H1 (cell line): ENCODE results near the gene ADGRB3. TPM values are rescaled to one million over a fixed set of nuclear protein-coding genes. Genes with fewer than 3 reads are reported as not detected.

Experiments used
- CTCF ChIA-PET: fragments of 300-600 bp; sonication (Branson Sonifier 250); formaldehyde crosslinking; loops from one replicate; lab custom pipeline; 2021; ENCODE audit not compliant: partially characterized antibody; lab: Charles Lee
- POLR2A ChIA-PET: fragments of 300-600 bp; sonication (Branson Sonifier 250); formaldehyde crosslinking; loops from one replicate; lab custom pipeline; 2021; ENCODE audit warnings: inconsistent platforms; ENCODE audit not compliant: partially characterized antibody; lab: Charles Lee
- DNase-seq, 2 experiments: peaks; one replicate each; pipeline versions ENCODE4 v3.0.0 to v3.0.0-alpha.2; 2010 to 2022; ENCODE audit warnings: low spot score in 2 of 2, low read depth in 1 of 2, mixed read lengths in 1 of 2
- FAIRE-seq: peaks from 2 replicates; lab custom pipeline; 2011; peaks lifted over from hg19 to GRCh38; lab: Jason Lieb, UNC
- H2AFZ ChIP-seq: 2 replicates; pipeline ENCODE4 v1.8.1; 2012; ENCODE audit warnings: low read length, inconsistent platforms
- H2AK5ac ChIP-seq: 2 replicates; pipeline ENCODE4 v1.6.1; 2013; ENCODE audit warnings: low read depth, low read length
- H2BK120ac ChIP-seq: replicated peaks from 2 replicates; pipeline ENCODE3; 2013; ENCODE audit warnings: low read depth, low read length, inconsistent platforms
- H2BK12ac ChIP-seq: 2 replicates; pipeline ENCODE4 v1.6.1; 2013; ENCODE audit warnings: low read depth, low read length
- H2BK15ac ChIP-seq: 2 replicates; pipeline ENCODE4 v1.6.1; 2013; ENCODE audit warnings: low read length
- H2BK20ac ChIP-seq: 2 replicates; pipeline ENCODE4 v1.6.1; 2013; ENCODE audit warnings: low read length
- H2BK5ac ChIP-seq: 2 replicates; pipeline ENCODE4 v1.6.1; 2013; ENCODE audit warnings: low read depth, low read length
- H3K14ac ChIP-seq: 2 replicates; pipeline ENCODE4 v1.6.1; 2013; ENCODE audit warnings: inconsistent platforms; ENCODE audit not compliant: insufficient read length
- H3K18ac ChIP-seq: 2 replicates; pipeline ENCODE4 v1.6.1; 2013; ENCODE audit warnings: low read length; ENCODE audit errors: extremely low read depth
- H3K23ac ChIP-seq: 2 replicates; pipeline ENCODE4 v1.6.1; 2013; ENCODE audit warnings: inconsistent platforms; ENCODE audit not compliant: insufficient read length
- H3K23me2 ChIP-seq: 2 replicates; pipeline ENCODE4 v1.6.1; 2013; ENCODE audit warnings: low read depth, low read length
- H3K27ac ChIP-seq: 2 replicates; pipeline ENCODE4 v1.6.1; 2011; ENCODE audit warnings: low read depth, low read length, inconsistent platforms
- H3K27me3 ChIP-seq, 4 experiments: replicated peaks in 1 of 4; 1 replicate in 1 of 4; 2 replicates in 3 of 4; pipeline versions ENCODE4 v1.6.1 to v1.8.1; 2011 to 2013; ENCODE audit warnings: low read length in 3 of 4, mild to moderate bottlenecking in 3 of 4, inconsistent platforms in 2 of 4, mixed read lengths in 2 of 4, moderate library complexity in 1 of 4; ENCODE audit not compliant: control insufficient read depth in 3 of 4, insufficient read depth in 3 of 4; ENCODE audit errors: extremely low read depth in 1 of 4
- H3K36me3 ChIP-seq, 4 experiments: 2 replicates each; pipeline versions ENCODE4 v1.6.1 to v1.8.1; 2011 to 2013; ENCODE audit warnings: mild to moderate bottlenecking in 4 of 4, low read length in 3 of 4, moderate library complexity in 2 of 4, control low read depth in 1 of 4, inconsistent platforms in 1 of 4; ENCODE audit not compliant: insufficient read depth in 4 of 4, control insufficient read depth in 2 of 4
- H3K4ac ChIP-seq: replicated peaks from 2 replicates; pipeline ENCODE3; 2013; ENCODE audit warnings: low read length, low read depth, mixed read lengths, inconsistent platforms; ENCODE audit not compliant: insufficient read length
- H3K4me1 ChIP-seq, 4 experiments: replicated peaks in 1 of 4; 1 replicate in 1 of 4; 2 replicates in 3 of 4; pipeline versions ENCODE4 v1.6.1 to v1.8.1; 2011 to 2013; ENCODE audit warnings: low read length in 3 of 4, inconsistent platforms in 2 of 4, mixed read lengths in 1 of 4; ENCODE audit not compliant: insufficient read depth in 4 of 4, control insufficient read depth in 3 of 4
- H3K4me2 ChIP-seq, 2 experiments: 2 replicates each; pipeline versions ENCODE4 v1.6.1 to v1.8.1; 2011 to 2013; ENCODE audit warnings: low read depth in 2 of 2, low read length in 2 of 2, control low read depth in 1 of 2, inconsistent platforms in 1 of 2, mild to moderate bottlenecking in 1 of 2; ENCODE audit not compliant: insufficient read depth in 1 of 2
- H3K4me3 ChIP-seq, 4 experiments: fragments of 200-600, 300-600 bp in 1 of 4; sonication (generic), shearing (Covaris generic), sonication (Bioruptor Twin) in 1 of 4; 2 replicates each; pipeline versions ENCODE4 v1.5.1 to v1.8.1; 2011 to 2016; ENCODE audit warnings: low read length in 4 of 4, low read depth in 3 of 4, control low read depth in 2 of 4, inconsistent platforms in 2 of 4, mild to moderate bottlenecking in 2 of 4, mixed read lengths in 1 of 4, moderate library complexity in 1 of 4; ENCODE audit not compliant: insufficient read depth in 2 of 4; ENCODE audit errors: extremely low read depth in 1 of 4
- H3K56ac ChIP-seq: replicated peaks from 2 replicates; pipeline ENCODE3; 2013; ENCODE audit warnings: low read depth, mild to moderate bottlenecking, mixed read lengths, low read length, inconsistent platforms; ENCODE audit not compliant: insufficient read length
- H3K79me1 ChIP-seq: 2 replicates; pipeline ENCODE4 v1.6.1; 2013; ENCODE audit warnings: low read depth, low read length, control low read depth
- H3K79me2 ChIP-seq, 2 experiments: 2 replicates each; pipeline versions ENCODE4 v1.6.1 to v1.8.1; 2012 to 2013; ENCODE audit warnings: low read length in 2 of 2, mild to moderate bottlenecking in 2 of 2, inconsistent platforms in 1 of 2; ENCODE audit not compliant: insufficient read depth in 2 of 2, control insufficient read depth in 1 of 2
- H3K9ac ChIP-seq, 4 experiments: replicated peaks in 1 of 4; 1 replicate in 1 of 4; 2 replicates in 3 of 4; pipeline versions ENCODE4 v1.6.1 to v1.8.1; 2011 to 2013; ENCODE audit warnings: low read depth in 3 of 4, low read length in 3 of 4, control low read depth in 2 of 4, mild to moderate bottlenecking in 2 of 4, moderate library complexity in 2 of 4, inconsistent platforms in 1 of 4; ENCODE audit errors: extremely low read depth in 1 of 4
- H3K9me3 ChIP-seq, 2 experiments: 2 replicates each; pipeline versions ENCODE4 v1.6.1 to v1.8.1; 2012 to 2013; ENCODE audit warnings: mild to moderate bottlenecking in 2 of 2, moderate library complexity in 2 of 2, control low read depth in 1 of 2, inconsistent platforms in 1 of 2, low read depth in 1 of 2, low read length in 1 of 2, mixed read lengths in 1 of 2; ENCODE audit not compliant: insufficient read depth in 2 of 2
- H4K20me1 ChIP-seq, 2 experiments: replicated peaks in 1 of 2; 2 replicates each; pipeline versions ENCODE3 to v1.8.1; 2011 to 2013; ENCODE audit warnings: inconsistent platforms in 2 of 2, low read length in 2 of 2, mild to moderate bottlenecking in 1 of 2; ENCODE audit not compliant: insufficient read depth in 2 of 2, control insufficient read depth in 1 of 2
- H4K5ac ChIP-seq: 2 replicates; pipeline ENCODE4 v1.6.1; 2013; ENCODE audit warnings: low read length, low read depth, mixed read lengths, inconsistent platforms; ENCODE audit not compliant: insufficient read length
- H4K8ac ChIP-seq: 2 replicates; pipeline ENCODE4 v1.8.0; 2013; ENCODE audit warnings: mild to moderate bottlenecking, moderate library complexity, low read length, inconsistent platforms; ENCODE audit not compliant: insufficient read depth; ENCODE audit errors: extremely low read depth
- H4K91ac ChIP-seq: replicated peaks from 2 replicates; pipeline ENCODE3; 2013; ENCODE audit warnings: low read length, mixed read lengths, inconsistent platforms; ENCODE audit not compliant: insufficient read length
- WGBS, 2 experiments: shearing (Covaris generic) in 1 of 2; methylation state at CpG; one replicate each; pipeline versions ENCODE4 v1.1.6 to v1.1.7; 2013 to 2015; ENCODE audit warnings: low lambda C conversion rate in 2 of 2, mixed read lengths in 2 of 2, inconsistent platforms in 1 of 2, low coverage in 1 of 2, missing lambda C conversion rate in 1 of 2; ENCODE audit not compliant: insufficient replicate concordance in 2 of 2, insufficient coverage in 1 of 2, insufficient read length in 1 of 2; ENCODE audit errors: extremely low coverage in 1 of 2, missing lambda C conversion rate in 1 of 2; 5-methylcytosine and 5-hydroxymethylcytosine counted together
- polyA plus RNA-seq, 7 experiments: library from polyadenylated mRNA; depleted of rRNA in 3 of 7; stranded (reverse) in 5 of 7; unstranded in 2 of 7; fragments of >200 nt in 5 of 7; fragments of 200-250 nt in 2 of 7; gene quantifications; 1 replicate in 5 of 7; 2 replicates in 1 of 7; 4 replicates in 1 of 7; pipeline versions ENCODE4 v1.2.1 to v1.2.3, GENCODE V29; 2011 to 2013; ENCODE audit warnings: missing spikeins in 2 of 7, mixed read lengths in 2 of 7
- total RNA-seq: library from RNA; stranded (reverse); fragmentation: NEBNext Ultra II Directional; extraction: Animal tissue kit (Norgen Biotek cat#: 25700); gene quantifications from 2 replicates; pipeline ENCODE4 v1.2.1, GENCODE V29; 2021

Gene ADGRB3
- total and polyA plus RNA-seq, 2 of the 8 experiments (the other 6 are each of a cell fraction or from before 2014, with no cell fraction given): 0.35 to 1.2 TPM

GRCh38 chr6:69217343-69217742 is 582.3 kb downstream of the ADGRB3 start:
- Histone ChIP-seq H3K36me3 (no peaks in the 10 kb centered on the region), H4K5ac (peak overlapping the region; percentile 60), H3K27me3 (no peaks in the 10 kb centered on the region), H2BK20ac (peak overlapping the region; percentile 74), H3K9ac (no peak overlapping the region; a peak in 1 of 7 replicates), H2BK5ac (peak overlapping the region; percentile 79; the same call in 1 of the 2 replicates), H2AK5ac (no peak overlapping the region), H3K79me2 (no peaks in the 10 kb centered on the region), H3K27ac (no peak overlapping the region), H3K14ac (no peak overlapping the region), H3K23me2 (no peaks in the 10 kb centered on the region), H2BK15ac (no peak overlapping the region), H3K79me1 (no peaks in the 10 kb centered on the region), H3K23ac (no peak overlapping the region), H3K9me3 (no peaks in the 10 kb centered on the region), H2BK12ac (peak overlapping the region; percentile 45), H3K4me2 (no peak overlapping the region), H2AFZ (no peak overlapping the region), H4K91ac (peak overlapping the region; percentile 72), H2BK120ac (peak overlapping the region; percentile 84), H3K4ac (no peak overlapping the region), H3K18ac (no peak overlapping the region; the same call in 1 of the 2 replicates), H3K56ac (no peak overlapping the region), H3K4me3 (no peak overlapping the region), H4K20me1 (no peaks in the 10 kb centered on the region), H3K4me1 (peaks cover 0 to 35% (median 19%) of the 10 kb centered on the region in 4 experiments; a peak in 4 of 7 replicates), H4K8ac (no peak overlapping the region)
- no peak for FAIRE-seq
- ChIA-PET CTCF (no interaction called here), POLR2A (interaction anchor here (1.2 kb wide), 1 partner anchor 15 kb away, joined by 4 read pairs; no protein-coding TSS in a partner anchor)
- no peak for DNase-seq
- 87% methylated on average over 2 of the region's 2 CpGs; no CpG with 5 or more reads in 1 of the 2 experiments for WGBS, 2 experiments
